ENCODE results near the gene NANP. TPM values are rescaled to one million over a fixed set of nuclear protein-coding genes. Genes with fewer than 3 reads are reported as not detected.

The NANP gene
- total and polyA plus RNA-seq, 2 of the 13 experiments (the other 11 are each of a cell fraction or from before 2014, with no cell fraction given), result 8.9 to 21.5 TPM

DNA sequence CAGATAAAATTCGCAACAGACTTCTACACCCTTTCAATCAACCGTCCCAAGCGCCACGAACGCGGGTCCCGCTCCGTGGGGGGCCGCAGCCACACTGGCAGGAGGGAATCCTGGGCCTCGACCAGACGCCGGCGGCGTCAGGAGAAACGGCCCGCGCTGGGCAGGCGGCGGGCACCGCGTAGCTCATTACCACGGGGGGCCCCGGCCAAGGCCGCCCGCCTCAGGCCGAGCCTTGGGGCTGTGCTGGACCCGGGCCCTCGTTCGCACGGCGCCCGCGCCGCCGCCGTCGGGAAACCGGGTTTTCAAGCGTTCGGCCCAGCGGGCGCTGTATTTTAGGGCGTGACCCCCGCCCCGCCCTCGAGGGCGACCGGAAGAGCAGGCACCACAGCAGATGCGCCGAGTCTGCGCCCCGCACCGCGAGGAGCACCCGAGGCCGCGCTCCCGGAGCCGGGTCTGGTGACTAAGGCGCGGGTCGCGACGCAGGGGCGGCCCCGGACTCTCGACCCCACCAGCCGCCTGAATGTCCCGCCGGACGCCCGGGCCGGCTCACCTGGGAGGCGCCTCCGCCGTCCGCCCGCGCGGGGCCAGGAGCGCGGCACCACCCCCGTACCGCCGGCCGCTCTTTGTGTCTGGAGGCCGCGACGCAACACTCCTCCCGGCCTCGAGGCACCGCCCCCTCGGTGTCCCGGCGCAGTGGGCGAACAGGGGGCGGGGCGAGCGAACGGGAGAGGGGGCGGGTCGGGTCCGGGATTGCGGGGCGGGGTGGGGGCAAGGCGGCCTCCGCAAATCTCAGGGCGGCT lies 38.7 kb downstream of the NANP start, which contains the start of gene NINL (continued):
- TF ChIP-seq ZNF142 (CRISPR knock-in tag; IDR thresholded peaks at IDR 0.05) (peak; percentile 86), ZNF12 (CRISPR knock-in tag; IDR thresholded peaks at IDR 0.05) (no peak; the same call in 1 of the 2 replicates), MIXL1 (CRISPR knock-in tag; IDR thresholded peaks at IDR 0.05) (0 out of 2 replicates have a peak, but pooled peaks have one; percentile 5), FOXA3 (CRISPR knock-in tag; IDR thresholded peaks at IDR 0.05) (peak; percentile 23), NR3C1 (CRISPR knock-in tag; IDR thresholded peaks at IDR 0.05) (no peak), SIX4 (CRISPR knock-in tag; IDR thresholded peaks at IDR 0.05) (no peak), SCMH1 (CRISPR knock-in tag; IDR thresholded peaks at IDR 0.05; ENCODE audit: borderline replicate concordance) (no peak), SMAD9 (CRISPR knock-in tag; IDR thresholded peaks at IDR 0.05) (peak; percentile 57; the same call in 1 of the 2 replicates), MLX (CRISPR knock-in tag; IDR thresholded peaks at IDR 0.05) (peak; percentile 2; the same call in 1 of the 2 replicates), EED (CRISPR knock-in tag; IDR thresholded peaks at IDR 0.05) (peak; percentile 97), NR2F2 (IDR thresholded peaks at IDR 0.05; ENCODE audit: borderline replicate concordance, low read depth) (0 out of 2 replicates have a peak, but pooled peaks have one; percentile 6), ZNF383 (CRISPR knock-in tag; IDR thresholded peaks at IDR 0.05; ENCODE audit: borderline replicate concordance) (no peak; the same call in 1 of the 2 replicates), SIN3A (IDR thresholded peaks at IDR 0.05; ENCODE audit: borderline replicate concordance, low read depth, low read length) (peak; percentile 83; the same call in 1 of the 2 replicates), ZNF101 (CRISPR knock-in tag; IDR thresholded peaks at IDR 0.05; ENCODE audit: borderline replicate concordance, low read depth) (0 out of 2 replicates have a peak, but pooled peaks have one; percentile 50), SP140L (CRISPR knock-in tag; IDR thresholded peaks at IDR 0.05; ENCODE audit: borderline replicate concordance) (no peak)
- TF ChIP-seq, protein P1, sequence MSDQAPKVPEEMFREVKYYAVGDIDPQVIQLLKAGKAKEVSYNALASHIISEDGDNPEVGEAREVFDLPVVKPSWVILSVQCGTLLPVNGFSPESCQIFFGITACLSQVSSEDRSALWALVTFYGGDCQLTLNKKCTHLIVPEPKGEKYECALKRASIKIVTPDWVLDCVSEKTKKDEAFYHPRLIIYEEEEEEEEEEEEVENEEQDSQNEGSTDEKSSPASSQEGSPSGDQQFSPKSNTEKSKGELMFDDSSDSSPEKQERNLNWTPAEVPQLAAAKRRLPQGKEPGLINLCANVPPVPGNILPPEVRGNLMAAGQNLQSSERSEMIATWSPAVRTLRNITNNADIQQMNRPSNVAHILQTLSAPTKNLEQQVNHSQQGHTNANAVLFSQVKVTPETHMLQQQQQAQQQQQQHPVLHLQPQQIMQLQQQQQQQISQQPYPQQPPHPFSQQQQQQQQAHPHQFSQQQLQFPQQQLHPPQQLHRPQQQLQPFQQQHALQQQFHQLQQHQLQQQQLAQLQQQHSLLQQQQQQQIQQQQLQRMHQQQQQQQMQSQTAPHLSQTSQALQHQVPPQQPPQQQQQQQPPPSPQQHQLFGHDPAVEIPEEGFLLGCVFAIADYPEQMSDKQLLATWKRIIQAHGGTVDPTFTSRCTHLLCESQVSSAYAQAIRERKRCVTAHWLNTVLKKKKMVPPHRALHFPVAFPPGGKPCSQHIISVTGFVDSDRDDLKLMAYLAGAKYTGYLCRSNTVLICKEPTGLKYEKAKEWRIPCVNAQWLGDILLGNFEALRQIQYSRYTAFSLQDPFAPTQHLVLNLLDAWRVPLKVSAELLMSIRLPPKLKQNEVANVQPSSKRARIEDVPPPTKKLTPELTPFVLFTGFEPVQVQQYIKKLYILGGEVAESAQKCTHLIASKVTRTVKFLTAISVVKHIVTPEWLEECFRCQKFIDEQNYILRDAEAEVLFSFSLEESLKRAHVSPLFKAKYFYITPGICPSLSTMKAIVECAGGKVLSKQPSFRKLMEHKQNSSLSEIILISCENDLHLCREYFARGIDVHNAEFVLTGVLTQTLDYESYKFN (CRISPR knock-in tag; conservative IDR thresholded peaks at IDR 0.05), result peak; percentile 14; the same call in 1 of the 2 replicates
- TF ChIP-seq, protein P2, sequence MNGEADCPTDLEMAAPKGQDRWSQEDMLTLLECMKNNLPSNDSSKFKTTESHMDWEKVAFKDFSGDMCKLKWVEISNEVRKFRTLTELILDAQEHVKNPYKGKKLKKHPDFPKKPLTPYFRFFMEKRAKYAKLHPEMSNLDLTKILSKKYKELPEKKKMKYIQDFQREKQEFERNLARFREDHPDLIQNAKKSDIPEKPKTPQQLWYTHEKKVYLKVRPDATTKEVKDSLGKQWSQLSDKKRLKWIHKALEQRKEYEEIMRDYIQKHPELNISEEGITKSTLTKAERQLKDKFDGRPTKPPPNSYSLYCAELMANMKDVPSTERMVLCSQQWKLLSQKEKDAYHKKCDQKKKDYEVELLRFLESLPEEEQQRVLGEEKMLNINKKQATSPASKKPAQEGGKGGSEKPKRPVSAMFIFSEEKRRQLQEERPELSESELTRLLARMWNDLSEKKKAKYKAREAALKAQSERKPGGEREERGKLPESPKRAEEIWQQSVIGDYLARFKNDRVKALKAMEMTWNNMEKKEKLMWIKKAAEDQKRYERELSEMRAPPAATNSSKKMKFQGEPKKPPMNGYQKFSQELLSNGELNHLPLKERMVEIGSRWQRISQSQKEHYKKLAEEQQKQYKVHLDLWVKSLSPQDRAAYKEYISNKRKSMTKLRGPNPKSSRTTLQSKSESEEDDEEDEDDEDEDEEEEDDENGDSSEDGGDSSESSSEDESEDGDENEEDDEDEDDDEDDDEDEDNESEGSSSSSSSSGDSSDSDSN (CRISPR knock-in tag; IDR thresholded peaks at IDR 0.05), result peak; percentile 96

Data from HepG2 (cell line).